HG02852 (cell line): Measurements from ENCODE around the gene TMSB15A.
"Not testable (repeated sequence)": the region's sequence is repeated elsewhere in the genome, so short reads cannot be mapped to it uniquely, and the experiment has no call there.

ENCODE experiments used
- ATAC-seq: cut with Tn5 transposase; IDR thresholded peaks from one replicate; pipeline ENCODE4 v1.9.1; 2021; ENCODE audit warnings: mild to moderate bottlenecking, moderate library complexity; ENCODE audit not compliant: unreplicated experiment

Gene TMSB15A

GRCh38 chrX:102515975-102516941 lies at the start of gene TMSB15A:
TMSB15A (minus strand) TSS chrX:102516739.
- peak; percentile 76 for ATAC-seq

GRCh38 chrX:102560423-102561068 lies 44.0 kb upstream of the TMSB15A start:
- no peak for ATAC-seq

- ATAC-seq: no peak
Observed at GRCh38 chrX:102558607-102559006, 42.1 kb upstream of the TMSB15A start.

DNA sequence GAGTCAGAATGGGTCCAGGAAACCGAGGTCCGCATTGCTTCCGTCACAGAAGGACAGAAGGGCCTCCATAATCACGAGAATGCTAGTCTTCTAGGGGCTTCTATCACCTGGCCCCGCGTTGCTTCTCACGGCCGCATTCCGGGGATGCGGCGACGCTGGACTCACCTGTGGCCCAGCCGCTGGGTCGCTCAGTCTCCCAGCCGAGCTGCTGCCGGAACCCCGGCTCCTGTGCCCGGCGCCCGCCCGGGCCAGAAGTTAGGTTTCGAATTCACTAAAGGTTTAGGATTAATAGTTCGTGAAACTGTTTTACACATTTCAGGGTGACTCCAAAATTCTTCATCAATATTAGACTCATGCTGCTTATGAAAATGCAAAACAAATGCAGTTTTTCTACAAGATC lies 31.7 kb upstream of the TMSB15A start:
- ATAC-seq: no peak

DNA sequence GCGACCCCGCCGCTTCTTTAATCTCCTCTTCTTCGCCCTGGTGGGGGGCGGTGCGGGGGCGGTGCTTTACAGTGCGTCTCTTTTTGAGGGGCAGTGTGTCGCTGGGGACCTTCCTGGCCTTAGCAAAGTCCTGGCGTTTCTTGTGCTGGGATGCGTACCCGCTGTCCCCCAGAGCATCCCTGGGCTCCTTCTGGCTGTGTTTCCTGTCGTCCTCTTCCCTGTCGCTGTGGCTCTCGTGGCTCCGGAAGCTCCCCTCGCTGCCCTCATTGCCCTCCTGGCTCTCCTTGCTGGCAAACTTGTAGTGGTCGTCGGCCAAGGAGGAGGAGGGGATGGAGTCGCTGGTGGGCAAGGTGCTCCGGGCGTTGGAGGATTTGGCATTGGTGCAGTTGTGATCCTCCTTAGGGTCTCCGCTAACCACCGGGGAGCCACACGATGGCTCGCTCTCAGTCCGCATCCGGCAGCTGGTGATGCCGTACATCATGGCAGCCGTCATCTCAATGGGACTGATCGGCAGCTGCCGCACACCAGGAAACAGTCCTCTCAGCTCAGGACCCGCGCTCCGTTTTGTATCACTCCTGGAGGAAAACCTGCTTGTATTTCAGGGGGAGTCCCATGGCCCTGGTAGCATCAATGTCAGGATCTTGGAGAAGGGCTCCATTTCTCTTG lies 30.4 kb upstream of the TMSB15A start:
- ATAC-seq: no peak

GRCh38 chrX:102546175-102546574 lies 29.6 kb upstream of the TMSB15A start:
- not testable (repeated sequence) for ATAC-seq

DNA sequence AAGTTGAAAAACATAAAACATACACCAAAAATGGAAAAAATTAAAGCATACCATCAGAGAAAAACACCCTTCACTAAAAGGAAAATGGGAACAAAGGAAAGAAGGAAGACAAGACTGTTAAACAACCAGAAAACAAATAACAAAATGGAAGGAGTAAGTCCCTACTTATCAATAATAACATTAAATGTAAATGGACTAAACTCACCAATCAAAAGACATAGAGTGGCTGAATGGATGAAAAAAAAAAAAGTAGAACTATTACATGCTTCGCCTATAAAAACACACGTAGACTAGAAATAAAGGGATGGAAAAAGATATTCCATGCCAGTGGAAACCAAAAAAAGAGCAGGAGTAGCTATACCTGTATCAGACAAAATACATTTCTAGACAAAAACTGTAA lies 19.4 kb upstream of the TMSB15A start:
- no peak for ATAC-seq

DNA sequence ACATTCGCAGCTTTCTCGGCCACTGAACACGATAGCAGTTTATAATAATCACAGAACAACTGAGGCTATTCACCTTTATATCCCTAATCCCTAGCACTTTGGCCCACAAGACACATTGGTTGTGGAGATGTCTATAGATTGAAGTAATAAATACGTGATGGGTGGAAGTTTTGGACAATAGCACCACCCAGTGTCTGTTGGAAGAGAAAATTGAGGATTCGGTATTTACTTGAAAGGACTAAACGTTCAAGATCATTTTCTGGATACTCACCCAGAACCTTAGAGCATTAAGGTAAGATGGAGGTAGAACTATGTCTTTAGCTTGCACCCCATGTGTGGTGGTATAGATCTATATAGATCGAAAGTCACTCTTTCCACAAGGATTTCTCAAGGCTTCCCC lies 787 bp upstream of the TMSB15A start:
- no peak for ATAC-seq

GRCh38 chrX:102514536-102514935 lies 2.0 kb downstream of the TMSB15A start:
- no peak for ATAC-seq

DNA sequence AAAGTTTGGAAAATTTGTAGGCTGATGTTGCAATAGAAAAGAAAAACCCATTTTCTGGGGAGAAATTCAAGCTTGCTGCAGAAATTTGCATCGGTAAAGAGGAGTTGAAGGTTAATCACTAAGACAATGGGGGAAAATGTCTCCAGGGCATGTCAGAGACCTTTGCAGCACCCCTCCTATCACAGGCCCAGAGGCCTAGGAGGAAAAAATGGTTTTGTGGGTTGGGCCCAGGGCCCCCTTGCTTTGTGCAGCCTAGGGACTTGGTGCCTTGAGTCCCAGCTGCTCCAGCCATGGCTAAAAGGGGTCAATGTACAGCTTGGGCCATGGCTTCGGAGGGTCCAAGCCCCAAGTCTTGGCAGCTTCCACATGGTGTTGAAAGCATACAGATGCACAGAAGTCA lies 17.8 kb downstream of the TMSB15A start:
- no peak for ATAC-seq

GRCh38 chrX:102491766-102492165 lies 24.8 kb downstream of the TMSB15A start:
- ATAC-seq: no peak

DNA sequence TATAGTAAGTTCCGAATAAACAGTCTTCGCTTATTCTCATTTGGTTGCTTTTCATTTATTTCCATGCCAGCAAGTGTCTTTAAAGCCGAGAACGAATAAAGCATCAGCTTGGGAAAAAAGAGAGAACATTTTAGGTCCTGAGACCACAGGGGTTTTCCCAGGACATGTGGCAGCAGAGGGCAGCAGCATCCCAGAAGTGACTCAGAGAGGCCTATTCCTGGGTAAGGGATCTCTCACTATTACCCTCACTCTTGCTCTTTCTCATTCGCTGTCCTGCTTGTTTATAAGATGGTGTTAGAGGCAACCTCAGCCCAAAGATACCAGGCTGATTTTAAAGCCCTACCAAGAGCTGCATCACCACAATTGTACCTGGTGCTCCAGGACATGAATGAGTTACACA lies 37.8 kb downstream of the TMSB15A start:
- ATAC-seq: not testable (repeated sequence)

- ATAC-seq: not testable (repeated sequence)
Observed at GRCh38 chrX:102471762-102472220, 44.7 kb downstream of the TMSB15A start, which contains the start of gene TCP11X2. TCP11X2 (minus strand) TSS chrX:102471812.

DNA sequence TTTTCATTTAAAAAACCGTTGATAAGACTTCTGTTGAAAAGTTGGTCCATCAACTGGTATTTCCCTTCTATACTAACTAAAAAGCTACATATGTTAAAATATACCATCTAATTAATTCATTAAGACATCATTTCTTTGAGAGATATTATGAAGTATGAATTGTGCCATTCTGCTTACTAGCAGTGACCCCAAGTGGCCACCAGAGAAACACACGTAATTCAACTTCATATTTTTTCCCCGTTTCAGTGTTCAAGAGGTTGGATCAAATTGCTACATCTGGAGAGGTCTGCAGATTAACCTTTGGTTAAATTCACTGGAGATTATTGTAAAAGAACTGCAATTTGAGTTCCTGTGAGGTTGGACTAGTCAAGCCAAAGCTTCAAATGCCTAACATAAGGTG lies 46.3 kb downstream of the TMSB15A start:
- not testable (repeated sequence) for ATAC-seq
